DMS153 (cell line): ENCODE measurements around the gene MYCL.
A peak's percentile ranks its signal among the peaks of the same experiment; 100 is the strongest.

Source experiments
- DNase-seq: peaks from one replicate; lab custom pipeline; 2025; lab: John Stamatoyannopoulos, UW

MYCL gene

GRCh38 chr1:39852214-39852791 is 49.4 kb downstream of the MYCL start:
- peak; percentile 79 for DNase-seq

GRCh38 chr1:39850606-39851216 is 51.0 kb downstream of the MYCL start:
- DNase-seq = no peak

GRCh38 chr1:39849203-39849602 is 52.5 kb downstream of the MYCL start:
- DNase-seq = peak; percentile 41

- no peak for DNase-seq
These were observed 53.8 kb downstream of the MYCL start for GRCh38 chr1:39847940-39848339.

GRCh38 chr1:39846796-39847195 is 54.9 kb downstream of the MYCL start:
- DNase-seq = no peak

- peak; percentile 100 for DNase-seq
These were observed 55.8 kb downstream of the MYCL start for GRCh38 chr1:39845569-39846566.
